Measurements from ENCODE around the gene GHRH.

The GHRH gene

DNA sequence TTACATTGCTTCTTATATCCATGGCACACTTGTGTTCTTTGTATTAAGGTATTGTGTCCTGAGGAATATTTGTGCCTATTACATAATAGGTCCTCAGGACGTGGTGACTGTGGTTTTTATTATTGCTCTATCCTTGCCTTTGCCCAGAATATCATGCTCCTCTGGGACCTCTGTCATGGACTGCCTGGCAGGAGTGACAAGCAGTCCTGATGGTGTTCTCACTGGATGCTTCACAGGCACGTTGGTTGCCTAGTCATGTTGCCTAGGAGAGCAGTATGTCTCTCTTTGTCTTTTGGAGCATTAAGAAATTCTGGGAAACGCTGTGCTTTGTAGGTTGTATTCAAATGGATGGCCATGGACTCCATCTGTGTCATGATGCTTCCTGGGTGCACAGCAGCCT is 57.6 kb downstream of the GHRH start:
- DNase-seq (ENCODE audit: low spot score): no peak

DNA sequence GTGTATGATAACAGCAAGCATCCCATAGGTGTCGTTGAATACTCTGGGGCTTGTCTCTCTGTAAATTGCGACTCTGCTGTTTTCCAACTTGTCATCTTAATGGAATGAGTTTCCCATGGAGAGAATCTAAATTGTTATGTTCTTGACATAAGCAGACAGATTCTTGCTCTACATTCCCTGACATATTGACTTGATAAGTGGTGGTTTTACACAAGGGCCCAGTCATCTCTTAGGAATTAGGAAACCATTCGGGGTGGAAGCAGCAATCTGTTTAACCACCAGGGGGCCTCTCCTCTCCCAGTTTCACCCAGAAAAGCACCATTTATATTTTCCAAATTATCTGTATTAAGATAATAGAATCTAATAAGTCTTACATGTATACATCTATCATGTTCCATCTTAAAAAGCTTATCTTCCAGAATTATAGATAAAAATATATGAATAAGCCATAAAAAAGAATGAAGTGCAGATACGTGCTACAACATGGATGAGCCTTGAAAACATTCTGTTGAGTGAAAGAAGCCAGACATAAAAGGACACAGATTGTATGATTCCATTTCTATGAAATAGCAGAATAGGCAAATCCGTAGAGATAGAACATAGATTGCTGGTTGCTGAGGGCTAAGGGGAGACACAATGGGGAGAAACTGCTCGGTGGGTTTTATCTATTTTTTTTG is 59.2 kb downstream of the GHRH start:
- peak; percentile 24 for DNase-seq (ENCODE audit: low spot score)

DNA sequence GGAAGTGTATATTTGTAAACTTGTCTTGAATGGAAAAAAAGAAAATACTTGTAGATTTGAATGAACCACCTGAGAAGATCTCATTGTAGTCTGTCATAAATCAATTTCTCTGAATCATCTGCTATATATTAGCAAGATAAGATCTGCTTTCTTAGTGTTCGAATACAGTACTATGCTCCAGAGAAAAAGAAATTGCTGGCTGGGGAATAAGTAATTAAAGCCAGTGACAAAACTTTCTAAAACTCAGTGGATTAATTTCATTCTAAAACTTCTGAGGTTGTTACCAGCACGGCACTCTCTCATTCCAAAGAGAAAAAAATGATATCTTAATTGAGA is 59.8 kb downstream of the GHRH start:
- no peak for DNase-seq (ENCODE audit: low spot score)

Measured in CD4-positive, alpha-beta T cell treated with Interleukin-15 for 4 hours (primary cell).